GM12892 (cell line): ENCODE results near the gene LMX1A.

Experiments used
- DNase-seq: peaks from one replicate; pipeline ENCODE4 v3.0.0; 2011; ENCODE audit not compliant: insufficient read length
- FAIRE-seq: peaks from 2 replicates; lab custom pipeline; 2011; peaks lifted over from hg19 to GRCh38; lab: Jason Lieb, UNC
- POLR2A ChIP-seq: IDR thresholded peaks from 2 replicates; pipeline ENCODE4 v1.6.1; 2011; ENCODE audit warnings: low read depth, low read length, control low read depth
- POLR2AphosphoS5 ChIP-seq: IDR thresholded peaks from 2 replicates; pipeline ENCODE4 v1.6.1; 2011; ENCODE audit warnings: low read depth, low read length, control low read depth
- TAF1 ChIP-seq: IDR thresholded peaks from 2 replicates; pipeline ENCODE4 v1.6.1; 2011; ENCODE audit warnings: low read depth, mild to moderate bottlenecking, control low read depth, low read length, borderline replicate concordance

LMX1A gene

DNA sequence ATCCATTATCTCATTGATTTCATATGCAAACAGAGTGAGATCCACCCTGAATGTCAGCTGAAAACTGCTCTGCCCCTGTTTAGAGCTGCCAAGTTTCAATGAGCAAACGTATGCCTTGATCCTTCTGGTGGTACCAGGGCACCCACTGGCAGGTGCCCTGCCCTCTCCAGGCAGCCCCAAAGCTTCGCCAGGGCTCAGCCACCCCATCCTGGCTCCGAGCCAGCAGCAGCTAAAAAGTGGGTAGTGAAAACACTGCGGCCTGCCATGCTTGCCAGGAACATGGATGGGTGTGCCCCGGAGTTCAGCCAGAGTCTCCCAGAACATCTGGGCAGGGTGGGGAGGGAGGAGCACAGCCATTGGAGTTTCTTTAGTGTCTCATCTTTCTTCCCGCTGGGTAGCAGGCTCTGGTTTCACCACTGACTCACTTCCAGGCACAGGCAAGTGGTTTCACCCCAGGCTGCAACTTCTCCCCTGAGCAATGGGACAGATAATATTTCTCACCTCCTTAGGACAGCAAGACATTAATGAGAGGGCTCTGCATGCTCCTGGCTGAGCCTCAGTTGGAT is 8.1 kb upstream of the LMX1A start:
- TF ChIP-seq POLR2AphosphoS5 (no peak), POLR2A (no peak), TAF1 (no peak)
- DNase-seq (no peak), FAIRE-seq (no peak)

- DNase-seq (no peak), FAIRE-seq (no peak)
- TF ChIP-seq POLR2AphosphoS5, result no peak
- TF ChIP-seq POLR2A, result no peak
- no peak for TF ChIP-seq TAF1
Measured at GRCh38 chr1:165356876-165357275, 361 bp upstream of the LMX1A start.

- FAIRE-seq (no peak), DNase-seq (no peak)
- no peak for TF ChIP-seq POLR2AphosphoS5
- no peak for TF ChIP-seq POLR2A
- TF ChIP-seq TAF1, result no peak
Measured at GRCh38 chr1:165355139-165355976, 1.2 kb downstream of the LMX1A start.

DNA sequence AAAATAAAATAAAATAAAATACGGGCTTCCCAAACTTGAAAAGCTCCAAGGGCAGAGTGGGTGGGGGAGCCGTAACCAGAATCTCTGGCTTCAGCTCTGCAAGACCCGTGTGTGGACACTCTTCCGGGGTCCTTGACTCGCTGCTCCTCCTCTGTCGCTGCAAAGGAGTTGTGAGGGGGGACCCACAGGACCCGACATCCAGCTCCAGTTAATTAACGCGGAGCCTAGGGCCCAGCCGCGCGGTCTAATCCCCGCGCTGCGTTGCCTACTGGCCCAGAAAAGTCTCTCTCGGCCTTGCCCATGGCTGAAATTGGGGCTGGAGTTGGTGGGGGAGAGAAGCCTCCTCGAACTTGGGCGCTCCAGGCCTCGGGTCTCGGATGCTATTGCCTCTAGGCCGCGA is 1.8 kb downstream of the LMX1A start:
- DNase-seq (no peak), FAIRE-seq (no peak)
- TF ChIP-seq POLR2AphosphoS5 (no peak), POLR2A (no peak), TAF1 (no peak)

GRCh38 chr1:165353731-165354671 is 2.5 kb downstream of the LMX1A start:
- TF ChIP-seq POLR2AphosphoS5 (no peak), TAF1 (no peak), POLR2A (no peak)
- FAIRE-seq (no peak), DNase-seq (no peak)

GRCh38 chr1:165352442-165353293 is 3.8 kb downstream of the LMX1A start:
- FAIRE-seq (no peak), DNase-seq (no peak)
- TF ChIP-seq TAF1 (no peak), POLR2A (no peak)

DNA sequence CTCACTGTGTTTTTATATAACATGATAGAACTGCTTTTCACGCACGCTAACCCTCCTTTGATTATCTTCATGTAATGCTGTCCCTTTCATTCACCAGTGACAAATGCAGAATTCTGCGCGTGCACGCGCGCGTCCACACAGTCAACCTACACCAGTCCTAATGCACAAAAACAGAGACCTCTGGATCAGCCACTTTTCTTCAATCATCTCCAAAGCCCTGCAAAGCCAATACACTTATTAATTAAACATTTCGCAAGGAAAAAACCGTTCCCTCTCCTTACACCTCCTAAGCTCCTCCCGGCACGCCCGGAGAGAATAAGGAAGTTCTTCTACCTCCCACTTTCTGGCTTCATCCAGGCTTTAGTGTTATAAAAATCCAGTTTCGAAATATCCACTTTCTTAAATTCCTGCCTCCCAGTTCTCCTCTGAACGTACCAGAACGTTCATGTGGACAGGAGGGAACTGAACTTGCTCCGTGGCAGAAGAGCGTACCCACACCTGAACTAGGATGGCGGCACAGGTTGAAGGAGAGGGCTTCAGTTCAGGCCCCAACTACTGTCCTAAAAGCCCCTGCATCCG is 4.6 kb downstream of the LMX1A start:
- TF ChIP-seq POLR2AphosphoS5, result no peak
- no peak for TF ChIP-seq TAF1
- TF ChIP-seq POLR2A, result no peak
- FAIRE-seq, result no peak
- no peak for DNase-seq

GRCh38 chr1:165350840-165351239 is 5.7 kb downstream of the LMX1A start:
- no peak for FAIRE-seq
- TF ChIP-seq POLR2A, result no peak
- no peak for TF ChIP-seq TAF1
- TF ChIP-seq POLR2AphosphoS5, result no peak
- no peak for DNase-seq

DNA sequence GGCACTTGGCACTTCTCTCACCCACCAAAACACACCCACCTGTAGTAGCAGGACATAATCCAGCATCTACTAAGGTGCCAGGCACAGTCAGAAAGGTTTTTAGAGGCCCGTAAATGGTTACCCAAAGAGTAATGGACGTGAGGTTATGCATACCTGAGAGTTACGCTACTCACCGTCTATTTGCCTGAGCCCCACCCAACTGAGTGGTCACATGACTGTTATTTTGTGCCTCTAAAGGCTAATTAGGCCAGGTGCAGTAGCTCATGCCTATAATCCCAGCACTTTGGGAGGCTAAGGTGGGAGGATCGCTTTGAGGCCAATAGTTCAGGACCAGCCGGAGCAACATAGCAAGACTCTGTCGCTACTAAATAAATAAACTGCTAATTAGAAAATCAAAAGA is 11.0 kb downstream of the LMX1A start:
- no peak for TF ChIP-seq POLR2AphosphoS5
- no peak for TF ChIP-seq TAF1
- no peak for TF ChIP-seq POLR2A
- FAIRE-seq, result no peak
- no peak for DNase-seq

GRCh38 chr1:165344736-165345135 is 11.8 kb downstream of the LMX1A start:
- DNase-seq (no peak), FAIRE-seq (no peak)
- TF ChIP-seq TAF1 (no peak), POLR2AphosphoS5 (no peak), POLR2A (no peak)
